Bronchial epithelial cell (primary cell): ENCODE results near the gene C17orf67. TPM values are rescaled to one million over a fixed set of nuclear protein-coding genes. Genes with fewer than 3 reads are reported as not detected.

ENCODE experiments used
- DNase-seq: peaks from one replicate; pipeline ENCODE4 v3.0.0-alpha.2; 2010; ENCODE audit warnings: low read depth
- FAIRE-seq: peaks from 2 replicates; lab custom pipeline; 2011; peaks lifted over from hg19 to GRCh38; lab: Jason Lieb, UNC
- H3K27me3 ChIP-seq: 2 replicates; pipeline ENCODE4 v1.5.1; 2011; ENCODE audit warnings: low read length; ENCODE audit not compliant: control insufficient read depth, insufficient read depth
- H3K36me3 ChIP-seq: 2 replicates; pipeline ENCODE4 v1.5.1; 2011; ENCODE audit warnings: low read length; ENCODE audit not compliant: control insufficient read depth, insufficient read depth
- H3K4me3 ChIP-seq: 2 replicates; pipeline ENCODE4 v1.5.1; 2011; ENCODE audit warnings: mild to moderate bottlenecking, low read depth, low read length, control low read depth
- CTCF ChIP-seq: IDR thresholded peaks from 2 replicates; pipeline ENCODE4 v1.5.1; 2011; ENCODE audit warnings: mild to moderate bottlenecking, moderate library complexity, low read length, control low read depth, inconsistent platforms; ENCODE audit not compliant: insufficient read depth, severe bottlenecking
- total RNA-seq: library from RNA; depleted of rRNA; stranded (reverse); fragments of >200 nt; gene quantifications from 2 replicates; pipeline ENCODE4 v1.2.1, GENCODE V29; 2014

Gene C17orf67
- total RNA-seq, 1 donor from 2014 or later: 0.26 TPM

- Histone ChIP-seq H3K4me3 (peak overlapping the region; percentile 82), H3K36me3 (no peaks in the 10 kb centered on the region), H3K27me3 (no peaks in the 10 kb centered on the region)
- DNase-seq (peak; percentile 63), FAIRE-seq (no peak)
- TF ChIP-seq CTCF: no peak
Observed at GRCh38 chr17:56833057-56833808, 487 bp downstream of the C17orf67 start.

- TF ChIP-seq CTCF: no peak
- Histone ChIP-seq H3K4me3 (no peak overlapping the region), H3K36me3 (no peaks in the 10 kb centered on the region), H3K27me3 (no peaks in the 10 kb centered on the region)
- FAIRE-seq (no peak), DNase-seq (no peak)
Observed at GRCh38 chr17:56832446-56832845, 1.3 kb downstream of the C17orf67 start.

GRCh38 chr17:56831369-56832095 lies 2.2 kb downstream of the C17orf67 start:
- DNase-seq (no peak), FAIRE-seq (no peak)
- Histone ChIP-seq H3K36me3 (no peaks in the 10 kb centered on the region), H3K4me3 (no peak overlapping the region), H3K27me3 (no peaks in the 10 kb centered on the region)
- TF ChIP-seq CTCF: no peak

GRCh38 chr17:56830726-56831368 lies 2.9 kb downstream of the C17orf67 start:
- H3K27me3 ChIP-seq: no peaks in the 10 kb centered on the region
- DNase-seq: no peak
- no peaks in the 10 kb centered on the region for H3K36me3 ChIP-seq
- TF ChIP-seq CTCF: no peak
- FAIRE-seq: no peak
- H3K4me3 ChIP-seq: no peak overlapping the region

GRCh38 chr17:56826611-56827414 lies 6.9 kb downstream of the C17orf67 start:
- Histone ChIP-seq H3K36me3 (no peaks in the 10 kb centered on the region), H3K27me3 (no peaks in the 10 kb centered on the region), H3K4me3 (no peak overlapping the region)
- no peak for TF ChIP-seq CTCF
- no peak for FAIRE-seq
- DNase-seq: no peak
